H1 (cell line): ENCODE results near the gene WDFY4.

Experiments
- CTCF ChIP-seq, 3 experiments: IDR thresholded peaks; 1 replicate in 2 of 3; 2 replicates in 1 of 3; pipeline versions ENCODE4 v1.5.1 to v1.6.1; 2011; ENCODE audit warnings: low read length in 3 of 3, mild to moderate bottlenecking in 3 of 3, inconsistent platforms in 2 of 3, low read depth in 1 of 3, moderate library complexity in 1 of 3; ENCODE audit not compliant: insufficient read depth in 1 of 3; ENCODE audit errors: control extremely low read depth in 1 of 3
- EP300 ChIP-seq, 2 experiments: IDR thresholded peaks; 1 replicate in 1 of 2; 2 replicates in 1 of 2; pipeline ENCODE4 v1.6.1; 2011 to 2012; ENCODE audit warnings: low read depth in 2 of 2, low read length in 2 of 2, mild to moderate bottlenecking in 2 of 2, borderline replicate concordance in 1 of 2, inconsistent platforms in 1 of 2, moderate library complexity in 1 of 2
- EZH2 ChIP-seq: fragments of 200-600 bp; sonication (generic); IDR thresholded peaks from 2 replicates; pipeline ENCODE4 v1.7.1; 2012; ENCODE audit warnings: low read depth, mild to moderate bottlenecking, moderate library complexity, low read length, inconsistent platforms; ENCODE audit not compliant: severe bottlenecking
- MAFK ChIP-seq: IDR thresholded peaks from 2 replicates; pipeline ENCODE4 v1.6.1; 2012; ENCODE audit warnings: low read depth, mild to moderate bottlenecking, improper control_type of control experiment, low read length
- NRF1 ChIP-seq: IDR thresholded peaks from 2 replicates; pipeline ENCODE4 v1.6.1; 2011; ENCODE audit warnings: mild to moderate bottlenecking, low read depth, low read length, improper control_type of control experiment
- POLR2A ChIP-seq, 2 experiments: IDR thresholded peaks; 1 replicate in 1 of 2; 2 replicates in 1 of 2; pipeline ENCODE4 v1.6.1; 2011; ENCODE audit warnings: low read depth in 2 of 2, low read length in 2 of 2, mild to moderate bottlenecking in 2 of 2; ENCODE audit errors: control extremely low read depth in 1 of 2
- POLR2AphosphoS5 ChIP-seq: IDR thresholded peaks from 2 replicates; pipeline ENCODE4 v1.6.1; 2011; ENCODE audit warnings: low read depth, low read length
- SP1 ChIP-seq: IDR thresholded peaks from 2 replicates; pipeline ENCODE4 v1.6.1; 2011; ENCODE audit warnings: low read depth, low read length
- SRF ChIP-seq: IDR thresholded peaks from 2 replicates; pipeline ENCODE4 v1.6.1; 2011; ENCODE audit warnings: mild to moderate bottlenecking, low read depth, low read length, moderate library complexity
- TAF7 ChIP-seq: optimal IDR thresholded peaks from 2 replicates; pipeline ENCODE3; 2011; ENCODE audit warnings: low read depth, mild to moderate bottlenecking, inconsistent platforms, low read length, moderate library complexity, borderline replicate concordance

- TF ChIP-seq CTCF (IDR thresholded peaks at IDR 0.05; ENCODE audit: control extremely low read depth in 1 of 3, insufficient read depth in 1 of 3, low read depth in 1 of 3, low read length in 3 of 3) (no peak), NRF1 (no peak), POLR2A (IDR thresholded peaks at IDR 0.05; ENCODE audit: control extremely low read depth in 1 of 2, low read depth in 2 of 2, low read length in 2 of 2) (no peak), EP300 (IDR thresholded peaks at IDR 0.05; ENCODE audit: borderline replicate concordance in 1 of 2, low read depth in 2 of 2, low read length in 2 of 2) (no peak), EZH2 (no peak), POLR2AphosphoS5 (no peak), SRF (no peak), SP1 (no peak), TAF7 (no peak), MAFK (no peak)
Observed at GRCh38 chr10:48729941-48730457, 45.3 kb downstream of the WDFY4 start.
